ENCODE results near the gene RBM39.
A peak's percentile ranks its signal among the peaks of the same experiment; 100 is the strongest.
"Not testable (repeated sequence)": the region's sequence is repeated elsewhere in the genome, so short reads cannot be mapped to it uniquely, and the experiment has no call there.

The RBM39 gene

DNA sequence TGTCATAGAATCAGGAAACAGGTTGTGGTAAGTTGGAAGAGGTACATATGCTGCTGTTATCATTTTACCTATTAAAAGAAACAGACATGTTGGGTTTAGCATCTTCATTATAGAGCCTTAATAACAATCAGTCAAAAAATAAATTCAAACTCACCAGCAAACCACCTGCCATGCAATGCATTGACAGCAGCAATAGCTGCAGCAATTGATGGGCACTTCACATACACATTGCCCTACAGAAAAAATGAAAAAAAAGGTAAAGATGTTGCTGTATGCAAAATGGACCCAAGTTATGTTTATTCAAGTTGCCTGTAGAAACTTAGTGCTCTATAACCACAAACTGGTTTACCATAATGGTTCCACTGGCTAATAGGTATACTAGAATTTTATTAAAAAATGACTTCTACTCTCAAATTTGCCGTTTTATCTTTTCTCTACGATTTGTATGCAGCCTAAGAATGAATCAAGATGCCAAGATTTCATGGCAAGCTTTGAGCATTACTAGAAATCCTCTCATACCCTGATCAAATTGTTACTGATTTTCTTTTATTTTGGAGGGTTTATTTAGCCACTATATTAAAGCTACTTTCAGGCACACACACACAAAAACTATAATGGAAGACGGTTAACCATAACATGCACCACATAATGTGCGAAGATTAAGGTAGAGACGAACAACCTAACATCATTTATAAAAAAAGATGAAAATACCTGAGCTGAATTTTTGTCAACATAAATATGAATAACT, 37.4 kb downstream of the RBM39 start:
- DNase-seq, result no peak

DNA sequence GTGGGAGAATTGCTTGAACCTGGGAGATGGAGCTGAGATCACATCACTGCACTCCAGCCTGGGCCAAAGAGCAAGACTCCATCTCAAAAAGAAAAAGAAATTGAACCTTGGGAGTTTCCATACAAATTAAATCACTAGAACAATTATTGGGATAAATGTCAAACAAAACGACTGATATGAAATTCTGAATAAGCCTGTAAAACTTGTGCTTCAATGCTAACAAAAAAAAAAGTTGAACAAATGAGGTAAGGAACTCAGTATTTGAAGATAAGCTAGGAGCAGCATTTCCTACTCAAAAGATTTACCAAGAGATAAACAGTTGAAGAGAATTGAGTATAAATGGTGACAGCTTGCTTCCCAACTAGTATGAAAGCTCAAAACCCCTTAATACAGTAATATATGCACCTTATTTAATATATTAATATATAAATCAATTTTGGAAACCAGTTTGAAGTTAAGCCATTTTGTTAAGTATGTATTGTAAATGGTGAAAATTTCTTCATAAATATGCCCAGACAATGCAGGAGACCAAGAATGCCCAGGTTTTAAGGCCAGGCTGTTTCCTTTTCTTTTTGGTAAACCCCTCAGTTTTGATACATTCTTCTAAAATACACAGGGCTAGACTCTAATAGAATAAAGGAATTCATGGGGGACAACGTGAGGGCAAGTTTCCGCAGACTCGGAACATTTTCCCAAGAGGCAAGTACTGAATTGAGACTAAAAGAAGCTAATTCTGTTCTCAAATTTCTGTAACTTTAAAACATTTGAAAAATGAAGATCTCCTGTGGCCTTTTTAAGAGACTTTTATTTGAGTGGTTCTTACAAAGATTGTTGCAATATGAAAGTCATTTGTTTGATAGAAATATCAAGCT, 39.0 kb downstream of the RBM39 start:
- DNase-seq, result no peak

DNA sequence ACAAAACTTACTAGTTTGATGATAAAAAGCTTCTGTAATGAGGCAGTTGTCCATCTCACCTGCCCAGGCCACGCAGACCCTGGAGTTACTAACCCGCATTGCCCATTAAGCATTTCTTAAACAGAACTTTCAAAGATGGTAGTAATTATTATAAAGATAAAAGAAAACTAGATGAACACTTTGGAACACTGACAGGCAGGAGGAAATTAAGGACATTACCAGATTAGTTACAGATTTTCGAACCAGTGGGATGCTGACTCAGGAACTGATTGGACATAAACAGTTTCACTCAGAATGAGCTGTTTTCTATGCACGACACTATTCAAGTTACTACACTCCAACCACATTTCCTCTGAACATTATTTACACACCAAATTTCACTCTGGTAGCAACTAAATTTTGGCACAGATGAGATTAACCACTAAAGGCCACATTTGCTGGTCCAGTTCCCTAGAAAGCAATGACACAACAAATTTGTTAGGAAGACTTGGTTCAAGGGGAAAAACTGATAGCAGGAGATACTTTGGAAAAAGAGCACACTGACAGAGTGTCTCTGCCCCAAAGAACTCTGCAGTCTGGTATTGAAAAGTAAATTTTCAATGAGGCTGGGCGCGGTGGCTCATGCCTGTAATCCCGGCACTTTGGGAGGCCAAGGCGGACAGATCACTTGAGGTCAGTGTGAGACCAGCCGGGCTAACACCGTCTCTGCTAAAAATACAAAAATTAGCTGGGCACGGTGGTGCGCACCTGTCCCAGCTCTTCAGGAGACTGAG, 39.8 kb downstream of the RBM39 start:
- no peak for DNase-seq

DNA sequence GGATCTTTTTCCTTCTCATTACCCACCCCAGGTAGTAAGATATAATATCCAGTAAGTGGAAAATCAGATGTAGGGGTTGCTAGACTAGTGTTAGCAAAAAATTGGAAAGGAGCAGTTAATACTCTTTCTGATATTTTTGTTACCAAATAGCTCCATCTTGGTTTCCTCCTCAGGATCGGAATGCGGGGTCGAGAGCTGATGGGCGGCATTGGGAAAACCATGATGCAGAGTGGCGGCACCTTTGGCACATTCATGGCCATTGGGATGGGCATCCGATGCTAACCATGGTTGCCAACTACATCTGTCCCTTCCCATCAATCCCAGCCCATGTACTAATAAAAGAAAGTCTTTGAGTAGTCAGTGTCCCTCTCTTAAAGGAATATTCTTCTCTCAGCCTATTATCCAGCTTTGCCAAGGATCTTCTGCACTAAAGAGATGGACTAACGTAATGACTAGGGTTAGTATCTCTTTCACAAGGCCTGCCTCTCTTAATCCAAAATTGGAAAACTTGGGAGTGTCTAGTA, 41.4 kb downstream of the RBM39 start:
- no peak for DNase-seq

DNA sequence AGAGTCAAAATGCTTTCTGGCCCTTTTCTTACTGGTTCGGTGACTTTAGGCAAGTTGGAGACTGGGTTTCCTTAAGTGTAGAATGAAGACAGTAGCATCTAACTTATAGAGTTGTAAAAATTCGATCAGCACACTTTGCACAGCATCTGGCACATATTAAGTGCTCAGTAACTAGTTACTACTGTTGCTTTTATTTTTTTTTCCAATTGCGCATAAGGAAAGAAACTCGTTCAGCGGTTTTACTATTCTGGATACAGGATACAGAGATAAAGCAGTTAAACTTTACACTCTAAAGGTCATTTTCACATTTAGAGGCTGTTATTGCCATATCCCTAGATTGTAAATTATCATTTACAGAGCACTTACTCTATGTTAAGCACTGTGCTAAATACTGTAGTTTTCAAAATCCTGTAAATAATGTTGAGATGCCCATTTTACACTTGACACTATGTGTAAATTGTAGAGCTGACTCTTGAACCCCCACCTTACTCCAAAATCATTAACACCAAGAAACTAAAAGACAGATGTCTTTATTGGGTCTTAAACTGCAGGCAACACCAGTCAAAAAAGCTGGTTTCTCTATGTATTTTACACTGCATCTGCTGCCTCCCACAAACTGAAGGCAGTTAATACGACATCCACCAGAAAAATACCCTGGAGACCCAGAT, 42.0 kb downstream of the RBM39 start:
- DNase-seq, result no peak

DNA sequence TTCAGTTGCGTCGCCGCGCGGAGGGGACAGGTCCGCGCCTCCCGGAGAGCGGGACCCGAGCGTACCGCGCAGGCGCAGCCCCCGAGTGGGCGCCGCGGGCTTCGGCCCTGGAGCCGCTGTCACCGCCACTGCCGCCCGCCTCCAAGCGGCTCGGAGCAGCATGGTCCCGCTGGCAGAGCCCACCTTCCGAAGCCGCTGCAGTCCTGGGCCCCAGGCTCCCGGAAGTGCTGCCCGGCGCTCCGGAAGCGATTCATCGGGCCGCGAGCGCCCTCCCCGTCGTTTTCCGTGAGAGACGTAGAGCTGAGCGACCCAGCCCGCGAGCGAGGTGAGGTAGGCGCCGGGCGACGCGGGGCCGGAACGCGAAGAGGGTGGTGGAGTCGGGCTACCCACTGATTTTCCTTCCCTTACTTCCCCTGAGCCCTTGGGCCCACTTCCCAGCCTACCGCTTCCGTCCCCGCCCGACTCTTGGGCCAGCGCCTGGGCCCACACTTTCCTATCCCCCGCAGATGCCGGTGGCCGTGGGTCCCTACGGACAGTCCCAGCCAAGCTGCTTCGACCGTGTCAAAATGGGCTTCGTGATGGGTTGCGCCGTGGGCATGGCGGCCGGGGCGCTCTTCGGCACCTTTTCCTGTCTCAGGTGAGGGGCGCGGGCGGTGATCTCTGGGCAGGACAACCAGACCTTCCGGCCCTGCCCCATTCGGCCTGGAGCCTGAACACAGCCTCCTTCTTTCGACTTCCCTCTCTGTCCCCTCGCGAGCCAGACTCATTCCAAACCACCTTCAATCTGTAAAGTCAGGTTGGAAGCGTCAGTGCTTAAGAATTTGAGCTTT, 42.7 kb downstream of the RBM39 start, which contains the start of the genes NFS1 and ROMO1:
Gene NFS1, minus strand, starts transcription at position 226 of the 830 bp plus-strand sequence. Its CDS starts 64 bp downstream, at position 162.
Gene ROMO1, plus strand, starts transcription at position 279 of the 830 bp plus-strand sequence. Its CDS starts 228 bp downstream, at position 507.
- peak; percentile 88 to 89 for DNase-seq

DNA sequence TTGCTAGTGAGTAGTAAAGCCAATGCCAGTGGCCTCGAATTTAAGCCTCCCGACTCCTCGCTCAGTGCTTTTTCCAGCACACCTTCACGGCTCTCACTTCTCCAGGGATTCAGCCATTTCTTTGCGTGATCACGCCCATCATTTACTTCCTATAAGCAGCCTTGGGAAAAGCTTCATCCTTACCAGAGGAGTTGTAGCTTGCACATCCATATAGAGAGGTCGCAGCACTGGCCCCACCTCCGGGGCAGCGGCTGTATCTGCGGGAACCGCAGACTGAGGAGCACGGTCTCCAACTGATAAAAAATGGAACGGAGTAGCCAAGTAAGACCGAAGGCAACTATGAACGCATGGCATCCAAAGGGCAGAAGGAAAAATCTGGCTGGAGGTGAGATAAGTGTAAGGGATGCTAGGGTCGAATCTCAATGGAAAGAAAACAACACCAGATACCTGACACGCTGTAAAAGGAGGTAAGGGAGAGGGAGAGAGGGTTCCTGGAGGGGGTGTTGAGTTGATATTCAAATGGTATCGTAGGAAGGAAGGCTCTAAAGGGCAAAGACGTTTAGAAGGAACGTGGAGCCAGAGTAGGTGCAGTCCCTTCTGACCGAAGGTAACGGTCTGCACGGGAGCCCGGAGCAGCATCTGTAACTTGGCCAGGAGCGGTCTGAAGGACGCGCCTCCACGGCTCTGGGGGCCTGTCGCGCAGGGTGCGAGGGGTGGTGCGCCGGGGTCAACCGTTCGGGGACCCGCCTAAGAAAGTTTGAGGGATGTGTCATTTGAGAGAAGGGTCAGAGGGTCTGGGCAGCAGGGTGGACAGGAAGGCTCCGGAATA, 43.5 kb downstream of the RBM39 start:
- no peak for DNase-seq

DNA sequence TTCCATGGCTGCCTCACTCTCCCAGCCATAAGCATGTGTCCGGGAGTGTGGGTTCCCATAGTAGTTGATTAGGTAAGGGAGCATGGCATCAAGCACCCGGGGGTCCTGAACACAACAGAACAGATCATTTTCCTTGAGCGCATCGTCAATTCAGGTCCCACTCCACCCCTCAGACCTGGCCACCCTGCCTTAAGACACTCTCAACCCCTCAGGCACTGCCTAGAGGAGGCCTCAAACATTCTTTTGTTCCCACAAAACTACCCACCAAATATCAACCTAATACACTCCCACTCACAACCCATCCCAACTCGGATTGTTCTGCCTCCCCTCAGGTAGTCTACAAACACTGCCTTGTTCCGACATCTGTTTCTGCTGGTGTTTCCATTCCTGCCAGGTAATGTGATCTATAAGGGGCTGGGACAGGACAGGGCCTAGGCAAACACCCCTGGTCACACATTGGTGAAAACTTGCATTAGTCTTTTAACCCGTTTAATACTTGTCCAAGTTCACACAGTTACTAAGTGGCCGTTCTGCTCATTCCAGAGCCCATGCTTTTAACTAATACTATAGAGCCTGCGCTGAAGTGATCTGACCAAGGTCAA, 44.3 kb downstream of the RBM39 start:
- no peak for DNase-seq

DNA sequence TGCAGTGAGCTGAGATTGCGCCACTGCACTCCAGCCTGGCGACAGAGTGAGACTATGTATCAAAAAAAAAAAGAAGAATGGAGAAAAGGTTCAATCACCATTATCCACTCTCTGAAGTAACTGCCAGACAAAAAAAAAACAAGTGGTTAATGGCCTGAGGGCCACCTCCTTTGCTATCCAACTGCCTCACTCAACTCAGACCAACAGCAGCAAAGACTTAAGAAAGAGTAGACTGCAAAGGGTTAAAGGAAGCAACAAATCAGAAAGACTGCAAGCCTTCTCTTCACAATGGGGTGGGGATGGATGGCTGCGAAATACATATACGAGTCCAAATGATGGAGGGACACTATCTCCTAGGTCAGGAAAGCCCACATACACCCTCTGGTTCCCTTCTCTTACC, 46.1 kb downstream of the RBM39 start:
- no peak for DNase-seq

DNA sequence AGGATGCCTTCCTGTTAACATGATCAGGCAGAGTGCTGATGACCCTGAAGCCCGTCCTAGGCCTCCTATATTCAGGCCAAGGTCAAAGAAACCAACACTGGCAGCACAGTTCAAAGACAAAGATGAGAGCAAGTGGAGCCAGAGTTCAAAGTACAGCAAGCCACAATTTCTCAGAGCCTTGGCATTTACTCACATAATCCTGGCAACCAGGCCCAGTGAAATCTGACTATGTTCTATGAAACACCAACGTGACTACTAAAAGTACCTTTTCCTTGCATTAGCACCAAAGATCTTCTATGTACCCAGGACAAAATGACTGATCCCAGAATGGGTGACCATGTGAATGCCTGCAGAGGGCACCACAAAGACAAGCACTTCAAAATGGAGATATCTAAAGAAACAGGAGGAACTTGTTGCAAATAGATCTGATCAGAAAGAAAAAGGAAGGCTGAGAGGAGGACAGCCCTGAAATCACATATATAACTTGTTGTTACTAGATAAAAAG, 46.8 kb downstream of the RBM39 start:
- DNase-seq, result no peak

DNA sequence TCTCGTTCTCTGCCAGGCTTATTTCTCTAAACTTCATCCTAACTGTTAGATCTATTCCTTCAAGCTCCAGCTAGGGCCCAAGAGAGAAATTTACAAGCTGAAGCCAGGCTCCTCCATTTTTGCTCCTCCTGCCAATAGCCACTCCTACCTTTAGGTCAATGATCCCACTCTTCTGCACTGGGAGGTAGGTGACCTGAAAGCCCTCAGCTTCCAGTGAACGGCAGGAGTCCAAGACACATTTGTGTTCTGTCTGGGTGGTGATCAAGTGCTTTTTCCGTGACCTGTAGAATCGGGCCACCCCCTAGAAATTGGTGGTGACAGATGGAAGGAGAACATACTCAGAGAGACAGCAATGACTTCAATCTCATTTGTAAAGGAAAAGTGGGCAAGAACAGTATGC, 51.8 kb downstream of the RBM39 start:
- DNase-seq, result no peak

DNA sequence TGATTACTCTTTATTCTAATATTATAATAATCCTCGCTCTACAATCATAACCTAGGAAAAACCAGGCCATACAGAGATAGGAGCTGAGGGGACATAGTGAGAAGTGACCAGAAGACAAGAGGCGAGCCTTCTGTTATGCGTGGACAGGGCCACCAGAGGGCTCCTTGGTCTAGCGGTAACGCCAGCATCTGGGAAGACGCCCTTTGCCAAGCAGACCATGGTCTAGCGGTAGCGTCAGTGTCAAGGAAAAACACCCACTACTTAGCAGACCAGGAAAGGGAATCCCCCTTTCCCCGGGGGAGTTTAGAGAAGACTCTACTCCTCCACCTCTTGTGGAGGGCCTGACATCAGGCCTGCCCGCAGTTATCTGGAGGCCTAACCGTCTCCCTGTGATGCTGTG, 55.2 kb downstream of the RBM39 start:
- DNase-seq, result not testable (repeated sequence)

DNA sequence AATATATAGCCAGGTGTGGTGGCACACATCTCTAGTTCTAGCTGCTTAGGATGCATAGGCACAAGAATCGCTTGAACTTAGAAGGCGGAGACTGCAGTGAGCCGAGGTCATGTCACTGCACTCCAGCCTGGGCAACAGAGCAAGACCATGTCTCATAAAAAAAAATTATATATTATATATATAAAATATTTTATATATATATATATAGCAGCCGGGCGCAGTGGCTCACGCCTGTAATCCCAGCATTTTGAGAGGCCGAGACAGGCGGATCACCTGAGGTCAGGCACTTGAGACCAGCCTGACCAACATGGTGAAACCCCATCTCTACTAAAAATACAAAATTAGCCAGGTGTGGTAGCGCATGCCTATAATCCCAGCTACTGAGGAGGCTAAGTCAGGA, 56.7 kb downstream of the RBM39 start:
- DNase-seq, result not testable (repeated sequence)

DNA sequence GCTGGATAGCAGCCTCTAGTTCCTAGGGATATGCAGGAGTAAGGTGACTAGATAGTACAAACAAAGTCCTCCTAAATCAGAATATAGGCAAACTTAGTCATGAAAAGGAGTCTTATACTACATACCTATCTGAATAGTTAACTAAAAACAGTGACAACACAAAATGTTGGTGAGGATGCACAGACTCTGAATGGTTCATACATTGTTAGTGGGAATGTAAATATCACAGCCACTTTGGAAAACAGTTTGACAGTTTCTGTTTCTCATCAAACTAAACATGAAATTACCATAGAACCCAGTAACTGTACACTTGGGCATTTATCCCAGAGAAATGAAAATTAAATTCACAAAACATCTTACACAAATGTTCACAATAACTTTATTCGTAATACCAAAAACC, 60.1 kb downstream of the RBM39 start:
- DNase-seq, result no peak

DNA sequence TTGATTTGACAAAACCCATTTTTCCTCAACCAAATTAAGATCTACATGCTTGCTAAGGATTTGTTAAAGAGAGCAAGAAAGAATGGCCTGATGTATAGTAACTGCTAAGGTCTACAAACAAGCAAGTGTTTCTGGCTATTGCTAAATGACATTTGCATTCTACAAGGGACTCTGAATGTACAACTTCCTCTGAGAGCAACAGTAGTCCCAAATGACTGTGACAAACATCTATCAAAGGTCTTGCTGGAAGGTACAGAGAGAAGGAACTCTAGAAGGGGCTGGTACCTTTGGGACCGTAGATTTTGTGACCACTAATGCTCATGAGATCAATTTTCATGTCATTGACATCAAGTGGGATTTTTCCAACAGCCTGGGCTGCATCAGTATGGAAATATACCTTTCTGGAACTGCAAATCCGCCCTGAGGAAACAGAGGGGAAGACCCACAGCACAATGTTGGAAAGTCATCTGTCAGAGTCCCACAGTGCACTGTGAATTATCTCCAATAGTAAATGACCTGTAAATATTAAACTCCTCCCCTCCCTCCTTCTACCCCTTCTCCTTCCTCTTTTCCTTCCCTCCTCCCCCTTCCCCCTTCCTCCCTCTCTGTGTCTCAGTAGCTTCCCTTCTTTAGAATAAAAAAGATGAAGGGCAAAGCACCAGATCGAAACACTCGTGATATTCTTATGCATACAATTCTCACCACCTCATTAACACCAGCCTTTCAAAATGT, 61.4 kb downstream of the RBM39 start:
- no peak for DNase-seq

DNA sequence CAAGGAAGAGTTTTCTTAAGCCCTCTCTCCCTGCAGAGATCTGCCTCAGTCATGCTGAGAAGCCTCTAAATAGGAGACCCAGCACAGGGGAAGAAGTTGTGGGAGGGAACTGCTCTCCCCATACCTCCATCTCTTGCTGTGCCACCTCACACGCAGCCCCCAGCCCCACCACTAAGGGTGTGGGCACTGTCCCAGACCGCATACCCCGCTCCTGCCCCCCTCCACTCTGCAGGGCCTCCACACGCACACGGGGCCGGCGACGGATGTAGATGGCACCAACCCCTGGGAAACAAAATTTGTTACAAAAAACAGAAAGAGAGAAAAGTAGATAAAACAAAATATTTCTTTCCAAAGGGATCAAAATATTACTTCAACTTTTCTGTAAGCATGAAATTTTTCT, 67.1 kb downstream of the RBM39 start:
- DNase-seq, result no peak

DNA sequence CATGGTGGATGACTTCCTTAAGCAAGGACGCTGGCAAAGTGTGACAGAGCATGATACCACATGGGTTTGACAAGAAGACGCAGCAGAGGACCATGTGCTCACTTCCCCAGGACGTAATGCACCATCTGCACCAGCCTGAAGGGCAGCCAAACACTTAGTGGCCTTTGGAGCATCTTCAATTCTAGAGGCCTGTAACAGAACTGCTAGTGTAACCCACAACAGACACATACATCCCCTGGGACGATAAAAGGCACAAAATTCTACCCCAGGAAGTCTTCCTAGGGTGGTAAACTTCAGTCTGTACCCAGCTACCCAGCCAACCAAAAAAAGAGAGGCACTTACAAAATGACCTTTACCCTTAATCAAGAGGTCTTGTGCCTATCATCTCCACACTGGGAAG, 68.2 kb downstream of the RBM39 start:
- no peak for DNase-seq

DNA sequence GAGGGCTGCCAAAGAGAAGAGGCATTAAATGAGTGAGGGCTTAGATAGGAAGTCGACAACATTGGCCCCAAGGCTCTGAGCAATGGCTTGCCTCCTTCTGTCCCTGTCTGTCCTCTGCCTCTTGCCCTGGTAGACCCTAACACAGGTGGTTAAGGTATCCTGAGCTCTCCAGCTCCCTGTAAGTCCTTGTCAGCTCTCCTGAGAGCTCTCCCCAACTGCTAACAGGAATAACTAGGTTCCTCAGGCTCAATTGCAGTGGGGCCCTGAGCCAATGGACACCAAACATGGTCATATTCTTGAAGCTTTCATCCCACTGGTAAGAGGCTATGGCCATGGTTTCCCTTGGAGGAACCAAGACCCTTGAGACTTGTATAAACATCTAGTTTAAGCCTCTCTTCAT, 72.4 kb downstream of the RBM39 start:
- DNase-seq, result no peak

DNA sequence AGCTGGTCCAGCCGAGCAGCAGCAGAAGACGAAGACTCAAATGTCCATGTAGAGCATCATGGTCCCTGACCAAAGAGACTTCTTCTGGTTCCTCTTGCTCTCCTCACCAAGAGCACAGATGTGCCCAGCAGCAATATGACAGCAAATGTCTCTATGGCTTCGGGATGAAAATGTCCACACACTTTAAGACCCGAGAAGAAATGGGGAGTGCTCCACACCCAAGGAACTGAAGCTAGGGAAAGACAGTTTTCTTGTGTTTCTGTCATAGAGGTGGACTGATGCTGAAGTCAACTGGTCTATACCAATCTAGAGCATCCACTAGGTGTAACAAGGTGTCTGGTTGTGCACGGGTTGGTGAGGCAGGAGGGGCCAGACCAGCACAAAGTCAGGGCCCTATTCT, 72.8 kb downstream of the RBM39 start:
- no peak for DNase-seq
